ENCODE data around the gene KIF15. TPM values are rescaled to one million over a fixed set of nuclear protein-coding genes. Genes with fewer than 3 reads are reported as not detected.

KIF15 gene
- polyA plus RNA-seq, 1 donor (not counting 4 experiments of a cell fraction or from before 2014, with no cell fraction given), result 2.8 TPM

DNA sequence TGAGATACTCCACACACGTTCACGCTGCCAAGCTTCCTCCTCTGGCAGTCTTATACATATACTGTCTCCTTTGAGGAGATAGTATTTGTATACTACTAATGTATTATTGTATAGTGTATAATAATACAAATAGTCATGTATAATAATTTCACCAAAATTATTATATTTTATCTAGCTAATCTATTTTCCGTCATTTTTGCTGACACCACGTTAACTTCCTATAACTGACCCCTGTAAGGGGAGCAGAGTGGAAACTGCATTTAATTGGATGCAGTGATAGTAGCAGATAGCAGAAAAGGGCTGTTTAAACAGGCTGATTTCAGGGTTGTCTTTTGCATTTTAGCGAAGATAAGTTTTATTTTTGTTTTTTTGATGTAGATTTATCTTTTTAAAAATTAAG is 69.6 kb downstream of the KIF15 start:
- H2AFZ ChIP-seq (ENCODE audit: control insufficient read depth, low read length), result no peak overlapping the region
- no peaks in the 10 kb centered on the region for H3K79me2 ChIP-seq (ENCODE audit: control insufficient read depth, insufficient read depth, low read length)
- no peak for DNase-seq (ENCODE audit: low read depth, low spot score)
- dilution Hi-C loops (cut with MboI; ENCODE audit: extremely low pct_ligation_motif_present, low sequenced_read_pairs), result no loop called here
- no peaks in the 10 kb centered on the region for H3K4me1 ChIP-seq (ENCODE audit: control insufficient read depth, extremely low read depth, insufficient read depth, low read length)
- no peaks in the 10 kb centered on the region for H3K9me1 ChIP-seq (ENCODE audit: control insufficient read depth, extremely low read depth, insufficient read depth, low read length)
- no peaks in the 10 kb centered on the region for H3K27me3 ChIP-seq (ENCODE audit: control insufficient read depth, extremely low read depth, insufficient read depth, low read length)
- no peaks in the 10 kb centered on the region for H4K20me1 ChIP-seq (ENCODE audit: control insufficient read depth, extremely low read depth, insufficient read depth, low read length)
- no peak overlapping the region for H3K4me2 ChIP-seq (ENCODE audit: control insufficient read depth, extremely low read depth, insufficient read depth, low read depth, low read length)
- H3K36me3 ChIP-seq (ENCODE audit: control insufficient read depth in 2 of 2, extremely low read depth in 1 of 2, insufficient read depth in 2 of 2, low read length in 2 of 2), result no peaks in the 10 kb centered on the region
- no peak for FAIRE-seq
- TF ChIP-seq EZH2 (IDR thresholded peaks at IDR 0.05; ENCODE audit: low read length), result no peak
- TF ChIP-seq, protein P1, sequence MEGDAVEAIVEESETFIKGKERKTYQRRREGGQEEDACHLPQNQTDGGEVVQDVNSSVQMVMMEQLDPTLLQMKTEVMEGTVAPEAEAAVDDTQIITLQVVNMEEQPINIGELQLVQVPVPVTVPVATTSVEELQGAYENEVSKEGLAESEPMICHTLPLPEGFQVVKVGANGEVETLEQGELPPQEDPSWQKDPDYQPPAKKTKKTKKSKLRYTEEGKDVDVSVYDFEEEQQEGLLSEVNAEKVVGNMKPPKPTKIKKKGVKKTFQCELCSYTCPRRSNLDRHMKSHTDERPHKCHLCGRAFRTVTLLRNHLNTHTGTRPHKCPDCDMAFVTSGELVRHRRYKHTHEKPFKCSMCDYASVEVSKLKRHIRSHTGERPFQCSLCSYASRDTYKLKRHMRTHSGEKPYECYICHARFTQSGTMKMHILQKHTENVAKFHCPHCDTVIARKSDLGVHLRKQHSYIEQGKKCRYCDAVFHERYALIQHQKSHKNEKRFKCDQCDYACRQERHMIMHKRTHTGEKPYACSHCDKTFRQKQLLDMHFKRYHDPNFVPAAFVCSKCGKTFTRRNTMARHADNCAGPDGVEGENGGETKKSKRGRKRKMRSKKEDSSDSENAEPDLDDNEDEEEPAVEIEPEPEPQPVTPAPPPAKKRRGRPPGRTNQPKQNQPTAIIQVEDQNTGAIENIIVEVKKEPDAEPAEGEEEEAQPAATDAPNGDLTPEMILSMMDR (optimal IDR thresholded peaks at IDR 0.05 in 1 of 3, IDR thresholded peaks at IDR 0.05 in 1 of 3, conservative IDR thresholded peaks at IDR 0.05 in 1 of 3; ENCODE audit: extremely low read depth in 1 of 3, insufficient read depth in 2 of 3, low read length in 3 of 3), result no peak
- H3K9me3 ChIP-seq (ENCODE audit: control insufficient read depth, low read depth, low read length), result no peaks in the 10 kb centered on the region
- no peak overlapping the region for H3K27ac ChIP-seq (ENCODE audit: control insufficient read depth, insufficient read depth, low read length)
- H3K4me3 ChIP-seq (ENCODE audit: control insufficient read depth in 2 of 3, extremely low read depth in 1 of 3, insufficient read depth in 2 of 3, low read depth in 1 of 3, low read length in 3 of 3), result no peak overlapping the region
- H3K9ac ChIP-seq (ENCODE audit: control insufficient read depth, extremely low read depth, insufficient read depth, low read length), result no peak overlapping the region

DNA sequence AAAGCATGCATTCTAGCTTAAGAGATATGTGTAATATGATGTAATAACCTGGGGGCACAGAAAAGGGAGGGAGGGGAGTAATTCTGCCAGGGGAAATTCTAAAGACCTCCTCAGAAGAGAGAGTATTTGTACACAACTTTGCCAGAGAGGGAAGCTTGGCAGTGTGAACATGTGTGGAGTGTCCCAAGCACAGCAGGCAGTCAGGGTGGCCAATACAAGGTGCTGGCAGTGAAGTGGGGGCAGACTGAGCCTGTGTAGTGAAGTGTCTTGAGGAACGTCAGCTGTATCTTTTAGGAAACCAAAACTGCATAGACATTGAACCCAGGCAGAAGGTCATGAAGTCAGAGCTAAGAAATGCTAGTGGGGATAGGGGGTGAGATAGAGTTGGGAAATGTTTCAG is 70.4 kb downstream of the KIF15 start:
- no peaks in the 10 kb centered on the region for H3K27me3 ChIP-seq (ENCODE audit: control insufficient read depth, extremely low read depth, insufficient read depth, low read length)
- H3K9me3 ChIP-seq (ENCODE audit: control insufficient read depth, low read depth, low read length), result no peaks in the 10 kb centered on the region
- TF ChIP-seq, protein P1 (optimal IDR thresholded peaks at IDR 0.05 in 1 of 3, IDR thresholded peaks at IDR 0.05 in 1 of 3, conservative IDR thresholded peaks at IDR 0.05 in 1 of 3; ENCODE audit: extremely low read depth in 1 of 3, insufficient read depth in 2 of 3, low read length in 3 of 3), result no peak
- TF ChIP-seq EZH2 (IDR thresholded peaks at IDR 0.05; ENCODE audit: low read length), result no peak
- dilution Hi-C loops (cut with MboI; ENCODE audit: extremely low pct_ligation_motif_present, low sequenced_read_pairs), result no loop called here
- DNase-seq (ENCODE audit: low read depth, low spot score) (no peak), FAIRE-seq (no peak)
- no peaks in the 10 kb centered on the region for H3K4me1 ChIP-seq (ENCODE audit: control insufficient read depth, extremely low read depth, insufficient read depth, low read length)
- no peaks in the 10 kb centered on the region for H3K36me3 ChIP-seq (ENCODE audit: control insufficient read depth in 2 of 2, extremely low read depth in 1 of 2, insufficient read depth in 2 of 2, low read length in 2 of 2)
- H3K4me2 ChIP-seq (ENCODE audit: control insufficient read depth, extremely low read depth, insufficient read depth, low read depth, low read length), result no peak overlapping the region
- no peaks in the 10 kb centered on the region for H3K79me2 ChIP-seq (ENCODE audit: control insufficient read depth, insufficient read depth, low read length)
- H3K9me1 ChIP-seq (ENCODE audit: control insufficient read depth, extremely low read depth, insufficient read depth, low read length), result no peaks in the 10 kb centered on the region
- H3K27ac ChIP-seq (ENCODE audit: control insufficient read depth, insufficient read depth, low read length), result no peak overlapping the region
- no peak overlapping the region for H2AFZ ChIP-seq (ENCODE audit: control insufficient read depth, low read length)
- H3K4me3 ChIP-seq (ENCODE audit: control insufficient read depth in 2 of 3, extremely low read depth in 1 of 3, insufficient read depth in 2 of 3, low read depth in 1 of 3, low read length in 3 of 3), result no peak overlapping the region
- no peak overlapping the region for H3K9ac ChIP-seq (ENCODE audit: control insufficient read depth, extremely low read depth, insufficient read depth, low read length)
- no peaks in the 10 kb centered on the region for H4K20me1 ChIP-seq (ENCODE audit: control insufficient read depth, extremely low read depth, insufficient read depth, low read length)
